ENCODE results near the gene PRR20B. TPM values are rescaled to one million over a fixed set of nuclear protein-coding genes. Genes with fewer than 3 reads are reported as not detected.

The PRR20B gene
- total RNA-seq, 1 experiment from 2014 or later, result not detected

DNA sequence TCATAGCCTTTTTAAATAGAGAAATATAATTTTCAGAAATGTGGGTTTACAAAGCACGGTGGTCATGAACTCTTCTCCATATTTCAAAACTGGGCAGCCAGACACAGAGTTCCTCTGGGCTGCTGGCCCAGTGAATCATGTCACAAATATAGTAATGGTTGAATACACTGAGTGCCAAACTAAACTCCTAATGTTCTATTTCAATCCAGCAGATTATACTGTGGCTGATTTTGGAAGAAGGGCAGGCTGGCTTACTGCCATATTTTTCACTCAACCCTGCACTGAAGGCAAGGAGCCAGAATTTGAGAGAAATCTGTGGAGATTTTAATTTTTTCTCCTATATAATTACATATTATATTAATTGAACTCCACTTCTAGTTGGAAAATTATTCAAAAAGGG, 23.6 kb upstream of the PRR20B start:
- Mint-ChIP-seq H3K27me3 (ENCODE audit: low read depth) (no peaks in the 10 kb centered on the region), H3K4me1 (no peaks in the 10 kb centered on the region), H3K36me3 (ENCODE audit: insufficient read depth in 1 of 3, low read depth in 3 of 3) (no peaks in the 10 kb centered on the region), H3K9me3 (no peaks in the 10 kb centered on the region), H3K4me3 (no peak overlapping the region), H3K27ac (no peak overlapping the region)
- Histone ChIP-seq H2BK5ac (ENCODE audit: insufficient read length, low read length) (no peak overlapping the region), H3K4me1 (ENCODE audit: insufficient read depth, low read length) (no peaks in the 10 kb centered on the region), H3K27ac (ENCODE audit: insufficient read length, low read depth, low read length) (no peak overlapping the region), H2BK20ac (ENCODE audit: low read depth, low read length, poor library complexity, severe bottlenecking) (no peak overlapping the region), H4K20me1 (ENCODE audit: control insufficient read depth, insufficient read depth, insufficient read length) (no peaks in the 10 kb centered on the region), H2AFZ (ENCODE audit: low read length) (no peak overlapping the region), H3K14ac (ENCODE audit: insufficient read depth, low read length) (no peak overlapping the region), H2AK5ac (ENCODE audit: insufficient read length, low read length) (no peak overlapping the region), H2BK12ac (ENCODE audit: insufficient read length, low read depth, low read length) (no peak overlapping the region), H4K5ac (ENCODE audit: insufficient read length, low read depth, low read length) (no peak overlapping the region), H3T11ph (ENCODE audit: low read length) (no peak overlapping the region), H3K4me2 (ENCODE audit: insufficient read depth, insufficient read length, low read length) (no peak overlapping the region), H3K23ac (ENCODE audit: insufficient read length, low read depth, low read length) (no peak overlapping the region), H3K9ac (ENCODE audit: extremely low read depth, insufficient read length, low read length) (no peak overlapping the region), H3K23me2 (ENCODE audit: insufficient read length, low read depth, low read length, poor library complexity, severe bottlenecking) (no peaks in the 10 kb centered on the region), H2BK120ac (ENCODE audit: low read depth, low read length, poor library complexity, severe bottlenecking) (no peak overlapping the region), H3K56ac (ENCODE audit: insufficient read length, low read depth, low read length) (no peak overlapping the region), H3K9me3 (ENCODE audit: control insufficient read depth, low read depth, low read length) (no peaks in the 10 kb centered on the region), H3K18ac (ENCODE audit: insufficient read length, low read depth, low read length) (no peak overlapping the region), H3K4ac (ENCODE audit: low read depth, low read length) (no peak overlapping the region), H3K79me1 (ENCODE audit: insufficient read depth, low read depth, low read length, poor library complexity, severe bottlenecking) (no peaks in the 10 kb centered on the region), H4K8ac (replicated peaks; ENCODE audit: insufficient read length, low read depth, low read length) (no peak overlapping the region), H3K79me2 (ENCODE audit: insufficient read depth, low read length) (no peaks in the 10 kb centered on the region), H4K91ac (ENCODE audit: insufficient read length, low read depth, low read length) (no peak overlapping the region), H3K27me3 (ENCODE audit: insufficient read depth, low read length) (no peaks in the 10 kb centered on the region), H2BK15ac (ENCODE audit: low read depth, low read length) (no peak overlapping the region)
- WGBS (ENCODE audit: extremely low coverage, insufficient read length, low lambda C conversion rate), result no CpG with 5 or more reads among the region's 1 CpG
- no peak for DNase-seq
- TF ChIP-seq, protein P1, sequence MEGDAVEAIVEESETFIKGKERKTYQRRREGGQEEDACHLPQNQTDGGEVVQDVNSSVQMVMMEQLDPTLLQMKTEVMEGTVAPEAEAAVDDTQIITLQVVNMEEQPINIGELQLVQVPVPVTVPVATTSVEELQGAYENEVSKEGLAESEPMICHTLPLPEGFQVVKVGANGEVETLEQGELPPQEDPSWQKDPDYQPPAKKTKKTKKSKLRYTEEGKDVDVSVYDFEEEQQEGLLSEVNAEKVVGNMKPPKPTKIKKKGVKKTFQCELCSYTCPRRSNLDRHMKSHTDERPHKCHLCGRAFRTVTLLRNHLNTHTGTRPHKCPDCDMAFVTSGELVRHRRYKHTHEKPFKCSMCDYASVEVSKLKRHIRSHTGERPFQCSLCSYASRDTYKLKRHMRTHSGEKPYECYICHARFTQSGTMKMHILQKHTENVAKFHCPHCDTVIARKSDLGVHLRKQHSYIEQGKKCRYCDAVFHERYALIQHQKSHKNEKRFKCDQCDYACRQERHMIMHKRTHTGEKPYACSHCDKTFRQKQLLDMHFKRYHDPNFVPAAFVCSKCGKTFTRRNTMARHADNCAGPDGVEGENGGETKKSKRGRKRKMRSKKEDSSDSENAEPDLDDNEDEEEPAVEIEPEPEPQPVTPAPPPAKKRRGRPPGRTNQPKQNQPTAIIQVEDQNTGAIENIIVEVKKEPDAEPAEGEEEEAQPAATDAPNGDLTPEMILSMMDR (conservative IDR thresholded peaks at IDR 0.05), result no peak
